ENCODE results near the gene SOS2.
A peak's percentile ranks its signal among the peaks of the same experiment; 100 is the strongest.

The SOS2 gene

DNA sequence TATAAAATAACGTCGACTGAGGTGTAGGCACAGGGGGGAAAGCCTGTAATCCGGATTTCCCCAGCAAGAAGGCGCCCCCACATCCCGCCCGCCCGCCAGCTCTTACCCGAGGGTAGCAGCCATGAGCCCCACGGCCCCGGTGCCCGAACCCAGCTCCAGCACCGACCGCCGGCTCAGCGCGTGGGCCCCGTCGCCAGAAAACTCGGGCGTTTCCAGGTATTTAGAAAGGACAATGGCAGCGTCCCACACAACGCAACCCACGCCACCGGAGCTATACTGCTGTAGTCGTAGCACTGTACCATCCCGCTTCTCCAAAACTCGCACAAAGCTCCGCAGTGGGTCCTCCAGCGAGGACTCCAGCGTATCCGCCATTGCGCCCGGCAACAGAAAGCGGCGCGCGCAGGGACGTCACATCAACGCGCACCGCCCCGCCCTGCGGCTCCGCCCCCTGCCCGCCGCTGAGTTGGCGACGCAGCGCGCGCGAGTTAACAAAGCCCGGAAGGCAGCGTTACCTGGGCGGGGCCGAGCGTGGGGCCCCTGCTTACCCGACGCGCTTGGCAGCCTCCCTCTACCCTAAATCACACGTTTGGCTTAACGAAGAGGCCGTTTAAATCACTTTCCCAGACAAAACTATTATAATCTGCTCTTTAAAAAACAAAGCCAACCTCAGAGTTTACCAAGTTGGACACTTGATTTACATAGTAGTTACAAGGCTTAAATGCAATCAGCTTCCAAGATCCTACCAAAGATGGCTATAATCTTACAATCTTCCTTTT, 115.0 kb downstream of the SOS2 start, which contains the start of gene VCPKMT:
Gene VCPKMT, minus strand, starts transcription at position 392 of the 776 bp plus-strand sequence. Its CDS starts 20 bp downstream, at position 372.
- DNase-seq (ENCODE audit: low spot score): peak; percentile 89

GRCh38 chr14:50113381-50114035, 117.9 kb downstream of the SOS2 start:
- no peak for DNase-seq (ENCODE audit: low spot score)

DNA sequence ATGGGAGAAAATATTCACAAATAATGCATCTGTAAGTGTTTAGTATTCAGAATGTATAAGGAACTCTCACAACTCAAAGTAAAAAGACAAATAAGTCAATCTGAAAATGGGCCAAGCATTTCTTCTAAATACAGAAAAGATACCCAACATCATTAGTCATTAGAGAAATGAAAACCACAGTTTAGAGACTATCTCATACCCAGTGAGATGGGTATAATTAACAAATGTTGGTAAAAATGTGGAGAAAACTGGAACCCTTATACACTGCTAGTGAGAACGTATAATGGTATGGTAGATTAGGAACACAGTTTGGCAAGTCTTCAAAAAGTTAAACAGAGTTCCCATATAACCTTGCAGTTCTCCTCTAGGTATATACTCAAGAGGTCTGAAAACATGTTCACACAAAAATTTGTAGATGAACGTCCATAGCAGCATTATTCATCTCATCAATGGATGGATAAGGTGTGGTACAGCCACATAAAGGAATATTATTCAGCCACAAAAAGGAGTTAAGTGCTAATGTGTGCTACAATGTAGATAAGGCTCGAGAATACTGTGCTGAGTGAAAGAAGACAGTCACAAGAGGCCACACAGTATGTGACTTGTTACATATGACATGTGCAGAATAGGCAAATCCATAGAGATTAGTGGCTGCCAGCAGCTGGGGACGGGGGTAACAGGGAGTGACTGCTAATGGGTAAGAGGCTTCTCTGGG, 120.9 kb downstream of the SOS2 start:
- no peak for DNase-seq (ENCODE audit: low spot score)

- DNase-seq (ENCODE audit: low spot score): no peak
Measured at GRCh38 chr14:50109342-50109741, 122.0 kb downstream of the SOS2 start.

- DNase-seq (ENCODE audit: low spot score): no peak
Measured at GRCh38 chr14:50107850-50108249, 123.5 kb downstream of the SOS2 start.

DNA sequence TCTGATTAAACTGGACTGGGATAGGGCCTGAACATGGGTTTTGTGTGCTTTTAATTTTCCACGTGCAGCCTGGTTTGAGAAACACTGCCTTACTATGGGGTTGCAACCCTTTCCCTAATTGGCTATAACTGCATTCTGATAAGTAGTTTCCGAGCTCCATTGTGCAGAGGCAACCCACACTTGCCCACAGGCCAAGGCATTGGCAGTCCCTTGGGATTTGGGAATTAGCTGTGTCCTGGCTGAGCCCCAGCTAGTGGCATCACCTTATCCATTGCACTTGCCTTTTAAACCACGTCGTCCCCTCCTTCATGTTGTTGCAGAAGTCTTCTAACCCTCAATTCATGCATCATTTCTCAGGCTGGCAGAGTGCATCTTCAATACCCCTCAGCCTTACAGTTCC, 125.2 kb downstream of the SOS2 start:
- DNase-seq (ENCODE audit: low spot score): no peak

DNA sequence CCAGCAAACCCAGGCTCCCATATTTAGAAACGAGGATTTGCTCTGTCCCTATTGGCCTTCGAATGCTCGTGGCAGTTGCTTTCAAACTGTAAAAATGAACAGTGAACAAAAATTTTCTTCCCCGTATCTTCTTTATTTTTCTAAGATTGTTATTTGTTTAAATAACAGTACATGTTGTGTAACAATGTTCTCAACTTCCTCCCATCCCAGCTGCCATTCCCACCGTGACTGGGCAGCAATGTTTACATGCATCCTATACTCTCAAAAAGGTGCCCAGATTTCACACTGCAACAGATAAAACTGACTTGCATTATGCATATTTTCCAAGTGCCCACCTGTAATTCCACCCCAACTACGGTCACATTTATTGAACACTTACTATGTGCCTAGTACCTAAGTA, 127.8 kb downstream of the SOS2 start:
- no peak for DNase-seq (ENCODE audit: low spot score)

DNA sequence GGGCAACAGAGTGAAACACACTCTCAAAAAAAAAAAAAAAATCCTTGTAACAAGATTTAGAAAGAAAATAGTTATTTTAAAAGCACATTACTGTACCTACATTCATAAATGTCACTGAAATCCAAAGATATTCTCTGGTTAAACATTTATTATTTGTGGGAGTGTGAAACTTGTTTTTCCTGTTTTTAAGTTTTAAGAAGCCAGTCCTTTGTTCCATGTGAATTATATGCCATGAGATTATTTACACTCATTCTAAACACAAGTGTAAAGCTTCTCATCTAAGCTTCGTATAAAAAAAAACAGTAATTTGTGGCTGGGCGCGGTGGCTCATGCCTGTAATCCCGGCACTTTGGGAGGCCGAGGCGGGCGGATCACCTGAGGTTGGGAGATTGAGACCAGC, 130.0 kb downstream of the SOS2 start:
- DNase-seq (ENCODE audit: low spot score): no peak

- DNase-seq (ENCODE audit: low spot score): no peak
Measured at GRCh38 chr14:50100805-50101204, 130.6 kb downstream of the SOS2 start.

DNA sequence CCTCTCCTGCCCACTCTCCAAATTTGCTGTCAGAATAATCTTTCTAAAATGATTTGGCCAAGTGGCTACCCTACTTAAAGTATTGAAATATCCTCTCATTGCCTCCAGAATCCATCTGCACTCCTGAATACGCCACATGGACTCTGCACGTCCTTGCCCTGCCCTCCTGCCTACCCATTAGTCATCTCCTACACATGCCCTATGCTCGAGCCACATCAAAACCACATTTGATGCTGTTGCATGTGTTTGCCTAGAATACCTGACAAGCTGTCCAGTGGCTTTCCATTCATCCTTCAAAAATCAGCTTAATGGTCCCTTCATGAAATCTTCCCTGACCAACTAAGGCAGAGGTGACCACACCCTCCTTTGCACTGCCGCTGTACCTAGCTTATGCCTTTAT, 132.0 kb downstream of the SOS2 start:
- no peak for DNase-seq (ENCODE audit: low spot score)

DNA sequence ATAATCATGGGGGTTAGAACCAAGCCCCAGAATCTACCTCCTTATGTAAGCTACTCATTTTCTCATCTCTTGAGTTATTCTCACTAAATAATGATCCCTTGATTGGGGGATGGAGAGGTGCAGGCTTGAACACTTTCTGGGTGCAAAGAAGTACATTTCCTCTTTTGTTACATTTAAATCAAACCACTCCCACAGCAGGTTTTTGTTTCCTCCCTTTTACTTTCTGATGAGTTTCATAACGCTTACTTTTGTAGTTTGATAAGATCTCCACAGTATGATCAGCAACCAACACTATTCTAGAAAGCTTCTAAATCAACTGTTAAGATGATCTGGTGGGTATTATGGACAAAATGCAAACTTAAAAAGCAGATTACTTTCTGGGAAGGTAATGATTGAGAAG, 135.5 kb downstream of the SOS2 start:
- DNase-seq (ENCODE audit: low spot score): no peak

- no peak for DNase-seq (ENCODE audit: low spot score)
Measured at GRCh38 chr14:50094056-50094755, 137.2 kb downstream of the SOS2 start.

DNA sequence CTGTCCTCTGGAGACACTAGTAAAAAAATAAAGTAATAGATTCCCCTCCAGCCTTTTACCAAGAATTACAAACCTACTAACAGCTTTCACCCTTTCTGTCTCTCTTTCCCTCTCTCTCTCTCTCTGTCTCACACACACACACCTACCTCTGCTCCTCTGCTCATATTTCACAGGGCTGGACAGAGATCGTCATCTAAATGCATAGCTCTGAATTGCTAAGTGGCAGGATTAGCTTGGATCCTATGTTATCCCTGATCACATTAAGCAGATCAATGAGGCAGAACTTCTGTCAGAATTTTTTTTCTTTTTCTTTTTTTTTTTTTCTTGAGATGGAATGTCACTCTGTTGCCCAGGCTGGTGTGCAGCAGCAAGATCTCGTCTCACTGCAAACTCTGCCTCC, 137.9 kb downstream of the SOS2 start:
- no peak for DNase-seq (ENCODE audit: low spot score)

GRCh38 chr14:50092006-50092555, 139.3 kb downstream of the SOS2 start:
- DNase-seq (ENCODE audit: low spot score): no peak

DNA sequence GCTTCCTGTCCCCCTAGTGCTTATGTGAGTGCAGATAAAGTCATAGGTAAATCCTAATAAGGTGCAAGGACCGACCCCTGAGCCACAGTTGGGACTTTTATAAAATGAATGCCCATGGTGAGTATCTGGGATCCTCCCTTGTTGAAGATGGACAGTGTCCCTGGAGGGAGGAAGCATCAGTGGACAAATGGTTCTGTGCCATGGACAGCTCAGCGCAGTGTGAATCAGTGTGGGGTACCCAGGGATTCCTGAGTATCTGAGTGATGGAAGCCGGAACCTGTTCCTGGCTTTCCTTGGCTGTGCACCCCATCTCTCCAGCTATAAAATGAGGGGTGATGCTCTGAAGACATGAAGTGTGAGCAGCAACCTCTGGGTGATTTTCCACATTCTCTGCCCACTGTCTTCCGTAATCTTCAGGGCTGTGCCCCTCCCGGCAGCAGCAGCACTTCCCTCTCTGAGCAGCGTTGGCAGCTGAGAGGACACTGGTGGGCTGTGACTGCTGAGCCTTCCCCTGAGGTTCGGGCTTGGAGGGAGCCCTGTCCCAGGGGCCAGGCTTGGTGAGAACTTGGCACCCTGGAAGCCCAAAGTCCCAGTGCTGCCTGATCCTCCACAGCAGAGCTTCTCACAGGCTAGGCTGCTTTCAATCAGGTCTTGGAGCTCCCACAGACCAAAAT, 140.0 kb downstream of the SOS2 start:
- no peak for DNase-seq (ENCODE audit: low spot score)

DNA sequence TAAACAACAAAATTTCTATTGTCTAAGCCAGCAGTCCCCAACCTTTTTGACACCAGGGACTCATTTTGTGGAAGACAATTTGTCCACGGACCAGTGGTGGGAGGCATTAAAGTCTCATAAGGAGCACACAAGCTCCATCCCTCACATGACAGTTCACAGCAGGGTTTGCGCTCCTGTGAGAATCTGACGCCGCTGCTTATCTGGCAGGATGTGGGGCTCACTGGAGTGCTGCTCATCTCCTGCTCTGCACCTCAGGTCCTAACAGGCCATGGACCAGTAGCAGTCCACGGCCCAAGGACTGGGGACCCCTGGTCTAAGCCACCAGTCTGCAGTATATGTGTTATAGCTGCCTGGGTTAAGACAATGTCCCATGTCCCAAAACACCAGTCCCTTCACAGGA, 142.2 kb downstream of the SOS2 start:
- no peak for DNase-seq (ENCODE audit: low spot score)

DNA sequence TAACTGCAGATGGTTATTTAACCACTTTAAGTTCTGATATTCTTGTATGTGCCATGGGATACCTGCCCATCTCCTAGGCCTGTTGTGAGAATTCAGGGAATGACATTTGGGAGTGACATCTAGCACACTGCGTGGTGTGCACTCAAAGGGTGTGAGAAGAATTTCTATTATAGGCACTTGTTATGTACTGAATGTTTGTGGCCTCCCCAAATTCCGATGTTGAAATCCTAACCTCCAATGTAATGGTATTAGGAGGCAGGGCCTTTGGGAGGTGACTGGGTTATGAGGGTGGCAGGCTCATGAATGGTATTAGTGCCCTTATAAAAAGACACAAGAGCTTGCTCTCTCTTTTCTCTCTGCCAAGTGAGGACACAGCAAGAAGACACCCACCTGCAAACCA, 142.6 kb downstream of the SOS2 start:
- DNase-seq (ENCODE audit: low spot score): no peak

- no peak for DNase-seq (ENCODE audit: low spot score)
Measured at GRCh38 chr14:50088117-50088515, 143.3 kb downstream of the SOS2 start.

- DNase-seq (ENCODE audit: low spot score): no peak
Measured at GRCh38 chr14:50087341-50088116, 143.8 kb downstream of the SOS2 start.

GRCh38 chr14:50086321-50086711, 145.1 kb downstream of the SOS2 start:
- no peak for DNase-seq (ENCODE audit: low spot score)

Data from pons (tissue), 1 donor.